Measurements from ENCODE around the gene ACAA2. TPM values are rescaled to one million over a fixed set of nuclear protein-coding genes. Genes with fewer than 3 reads are reported as not detected.
A peak's percentile ranks its signal among the peaks of the same experiment; 100 is the strongest.
"Not testable (repeated sequence)": the region's sequence is repeated elsewhere in the genome, so short reads cannot be mapped to it uniquely, and the experiment has no call there.

The ACAA2 gene
- total RNA-seq, 1 experiment from 2014 or later: 6.5 TPM

GRCh38 chr18:49795612-49796552 lies 17.5 kb downstream of the ACAA2 start:
- ChIA-PET POLR2A (ENCODE audit: unreplicated experiment) (no interaction called here), CTCF (interaction anchor here (0.6 kb wide), 1 partner anchor 11 kb away, joined by 4 read pairs; no protein-coding TSS in a partner anchor)
- intact Hi-C loops (cut with micrococcal nuclease): loop anchor here (5.0 kb wide), 1 partner anchor 61 kb away; no protein-coding TSS in a partner anchor
- ATAC-seq (peak; percentile 79), DNase-seq (peak; percentile 39)
- Histone ChIP-seq H3K36me3 (ENCODE audit: low read depth, low read length) (no peaks in the 10 kb centered on the region), H3K79me2 (ENCODE audit: low read length) (no peaks in the 10 kb centered on the region), H3K4me1 (ENCODE audit: insufficient read depth, low read length) (peaks cover 8% of the 10 kb centered on the region; the same call in 1 of the 2 replicates), H3K27ac (ENCODE audit: low read length) (peak overlapping the region; percentile 18; the same call in 1 of the 2 replicates), H3K27me3 (ENCODE audit: low read length) (no peaks in the 10 kb centered on the region), H3F3A (ENCODE audit: low read length, unreplicated experiment) (no peaks in the 10 kb centered on the region), H4K20me1 (ENCODE audit: low read length) (no peaks in the 10 kb centered on the region), H2AFZ (ENCODE audit: low read length) (no peak overlapping the region), H3K9ac (ENCODE audit: low read length) (no peak overlapping the region), H3K4me2 (ENCODE audit: low read length) (no peak overlapping the region), H3K4me3 (ENCODE audit: low read length) (no peak overlapping the region), H3K9me3 (ENCODE audit: low read length) (no peaks in the 10 kb centered on the region), H3K9me2 (replicated peaks; ENCODE audit: low read length) (no peaks in the 10 kb centered on the region)
- no TSS peak for BruUV-seq (replicated peaks)
- TF ChIP-seq CTCF (conservative IDR thresholded peaks at IDR 0.05; ENCODE audit: low read depth, low read length): no peak
- no peak for TF ChIP-seq EZH2 (IDR thresholded peaks at IDR 0.05; ENCODE audit: low read length, unreplicated experiment)
- TF ChIP-seq EZH2phosphoT487 (IDR thresholded peaks at IDR 0.05; ENCODE audit: borderline replicate concordance, low read length): no peak

- no peak for ATAC-seq
- Histone ChIP-seq H3K36me3 (ENCODE audit: low read depth, low read length) (no peaks in the 10 kb centered on the region), H3K4me3 (ENCODE audit: low read length) (no peak overlapping the region), H3F3A (ENCODE audit: low read length, unreplicated experiment) (no peaks in the 10 kb centered on the region), H3K27me3 (ENCODE audit: low read length) (no peaks in the 10 kb centered on the region), H3K4me1 (ENCODE audit: insufficient read depth, low read length) (peaks cover 8% of the 10 kb centered on the region; the same call in 1 of the 2 replicates), H3K9me2 (replicated peaks; ENCODE audit: low read length) (no peaks in the 10 kb centered on the region), H2AFZ (ENCODE audit: low read length) (no peak overlapping the region), H4K20me1 (ENCODE audit: low read length) (no peaks in the 10 kb centered on the region), H3K27ac (ENCODE audit: low read length) (no peak overlapping the region), H3K79me2 (ENCODE audit: low read length) (no peaks in the 10 kb centered on the region), H3K9ac (ENCODE audit: low read length) (no peak overlapping the region), H3K4me2 (ENCODE audit: low read length) (no peak overlapping the region), H3K9me3 (ENCODE audit: low read length) (no peaks in the 10 kb centered on the region)
- BruUV-seq (replicated peaks): no TSS peak
- DNase-seq: no peak
- TF ChIP-seq EZH2 (IDR thresholded peaks at IDR 0.05; ENCODE audit: low read length, unreplicated experiment) (no peak), CTCF (conservative IDR thresholded peaks at IDR 0.05; ENCODE audit: low read depth, low read length) (no peak), EZH2phosphoT487 (IDR thresholded peaks at IDR 0.05; ENCODE audit: borderline replicate concordance, low read length) (no peak)
- CTCF ChIA-PET: no interaction called here
- intact Hi-C loops (cut with micrococcal nuclease): loop anchor here (5.0 kb wide), 1 partner anchor 63 kb away; no protein-coding TSS in a partner anchor
- POLR2A ChIA-PET (ENCODE audit: unreplicated experiment): no interaction called here
Observed at GRCh38 chr18:49794743-49795142, 18.6 kb downstream of the ACAA2 start.

- DNase-seq; H3K27ac ChIP-seq (ENCODE audit: low read length); intact Hi-C loops (cut with micrococcal nuclease); H3F3A ChIP-seq (ENCODE audit: low read length, unreplicated experiment); H2AFZ ChIP-seq (ENCODE audit: low read length); CTCF ChIA-PET; H3K4me3 ChIP-seq (ENCODE audit: low read length); H3K4me1 ChIP-seq (ENCODE audit: insufficient read depth, low read length); POLR2A ChIA-PET (ENCODE audit: unreplicated experiment); H3K9me2 ChIP-seq (replicated peaks; ENCODE audit: low read length); H3K9me3 ChIP-seq (ENCODE audit: low read length); H4K20me1 ChIP-seq (ENCODE audit: low read length); H3K9ac ChIP-seq (ENCODE audit: low read length); BruUV-seq (replicated peaks); H3K4me2 ChIP-seq (ENCODE audit: low read length); H3K36me3 ChIP-seq (ENCODE audit: low read depth, low read length); H3K27me3 ChIP-seq (ENCODE audit: low read length); ATAC-seq; H3K79me2 ChIP-seq (ENCODE audit: low read length): not testable (repeated sequence)
Observed at GRCh38 chr18:49789560-49790134, 23.7 kb downstream of the ACAA2 start.
